Upper lobe of left lung (tissue), 6 donors: ENCODE results near the gene ZNF473. TPM values are rescaled to one million over a fixed set of nuclear protein-coding genes. Genes with fewer than 3 reads are reported as not detected.
"Not testable (repeated sequence)": the region's sequence is repeated elsewhere in the genome, so short reads cannot be mapped to it uniquely, and the experiment has no call there.

ENCODE experiments used
- ATAC-seq, 2 donors: fragments of 200-7000 bp; cut with Tn5 transposase; one replicate each; pipeline ENCODE4 v1.9.1; 2022; ENCODE audit warnings: mild to moderate bottlenecking in 2 of 2, moderate library complexity in 2 of 2; ENCODE audit not compliant: low FRiP score in 2 of 2
- DNase-seq, 2 donors: peaks; one replicate each; pipeline ENCODE4 v3.0.0-alpha.2; 2019 to 2020
- H3K27ac ChIP-seq, 4 donors: fragments of 200-600 bp; sonication (generic); one replicate each; pipeline ENCODE4 v1.5.1; 2016 to 2019
- H3K27me3 ChIP-seq, 4 donors: fragments of 200-600 bp; sonication (generic); one replicate each; pipeline ENCODE4 v1.5.1; 2017 to 2019
- H3K36me3 ChIP-seq, 4 donors: fragments of 200-600 bp; sonication (generic); one replicate each; pipeline ENCODE4 v1.5.1; 2016 to 2019
- H3K4me1 ChIP-seq, 4 donors: fragments of 200-600 bp; sonication (generic); one replicate each; pipeline ENCODE4 v1.5.1; 2018 to 2019
- H3K4me3 ChIP-seq, 4 donors: fragments of 200-600 bp; sonication (generic); one replicate each; pipeline ENCODE4 v1.5.1; 2017 to 2019; ENCODE audit warnings: mild to moderate bottlenecking in 2 of 4, moderate library complexity in 1 of 4
- H3K9me3 ChIP-seq, 4 donors: fragments of 200-600 bp; sonication (generic); one replicate each; pipeline ENCODE4 v1.5.1; 2018 to 2019
- CTCF ChIP-seq, 6 experiments: fragments of 450-650 bp in 4 of 6; fragments of 200-600 bp in 2 of 6; sonication (generic) in 2 of 6; IDR thresholded peaks; one replicate each; pipeline ENCODE4 v1.5.1; 2016 to 2019; ENCODE audit warnings: antibody characterized with exemption in 6 of 6
- WGBS, 2 donors: methylation state at CpG; one replicate each; pipeline ENCODE4 v1.1.5; 2017 to 2018; 5-methylcytosine and 5-hydroxymethylcytosine counted together
- total RNA-seq, 6 donors: library from RNA; depleted of rRNA in 4 of 6; stranded (reverse); fragments of >200 nt in 4 of 6; gene quantifications; one replicate each; pipeline versions ENCODE4 v1.1.0 to v1.2.1, GENCODE V29; 2016 to 2021
- donor health status: DM: no; HTN: no; CAD: no; lungs with moderate emphysema.
- donor health status: DM: no; HTN: yes; CAD: no; lungs with severe emphysema.

ZNF473 gene
- total RNA-seq, 6 donors from 2014 or later = 3.8 to 12.5 (median 6.3) TPM

GRCh38 chr19:50090706-50091105 is 64.9 kb downstream of the ZNF473 start:
- not testable (repeated sequence) for ATAC-seq, H3K9me3 ChIP-seq, H3K27ac ChIP-seq, H3K36me3 ChIP-seq, H3K4me1 ChIP-seq, H3K4me3 ChIP-seq, H3K27me3 ChIP-seq
- DNase-seq = peak in 1 of 2 donors; percentile 22
- WGBS, 2 donors = 42 to 50% methylated on average over 10 of the region's 10 CpGs
- peak in 4 of 6 experiments; percentile 13 to 38 (median 32) for TF ChIP-seq CTCF (IDR thresholded peaks at IDR 0.05)

GRCh38 chr19:50091786-50092185 is 66.0 kb downstream of the ZNF473 start:
- WGBS, 2 donors = 75 to 77% methylated on average over 5 of the region's 9 CpGs
- H3K9me3 ChIP-seq, H3K4me1 ChIP-seq, H3K36me3 ChIP-seq, DNase-seq, H3K27ac ChIP-seq, ATAC-seq, H3K4me3 ChIP-seq, H3K27me3 ChIP-seq: not testable (repeated sequence)

GRCh38 chr19:50092597-50092996 is 66.8 kb downstream of the ZNF473 start:
- not testable (repeated sequence) for H3K27me3 ChIP-seq, H3K4me3 ChIP-seq, DNase-seq, H3K9me3 ChIP-seq, H3K4me1 ChIP-seq, H3K36me3 ChIP-seq, H3K27ac ChIP-seq, ATAC-seq
- no CpG with 5 or more reads among the region's 10 CpGs for WGBS, 2 donors

GRCh38 chr19:50097884-50098283 is 72.1 kb downstream of the ZNF473 start:
- H3K27me3 ChIP-seq, H3K4me3 ChIP-seq, ATAC-seq, H3K36me3 ChIP-seq, H3K9me3 ChIP-seq, H3K4me1 ChIP-seq, DNase-seq, H3K27ac ChIP-seq: not testable (repeated sequence)
- WGBS, 2 donors = no CpG with 5 or more reads among the region's 13 CpGs

GRCh38 chr19:50098892-50099291 is 73.1 kb downstream of the ZNF473 start:
- H3K27ac ChIP-seq, H3K4me3 ChIP-seq, H3K36me3 ChIP-seq, ATAC-seq, H3K9me3 ChIP-seq, H3K4me1 ChIP-seq, H3K27me3 ChIP-seq: not testable (repeated sequence)
- peak in 1 of 2 donors; percentile 89 for DNase-seq
- WGBS, 2 donors = 57 to 72% methylated on average over 7 to 14 of the region's 14 CpGs

- H3K4me3 ChIP-seq, H3K4me1 ChIP-seq, DNase-seq, H3K27me3 ChIP-seq, H3K36me3 ChIP-seq, H3K9me3 ChIP-seq, H3K27ac ChIP-seq, ATAC-seq: not testable (repeated sequence)
- WGBS, 2 donors = 86 to 91% methylated on average over 9 of the region's 14 CpGs
These were observed 73.9 kb downstream of the ZNF473 start for GRCh38 chr19:50099696-50100095.

GRCh38 chr19:50100946-50101345 is 75.1 kb downstream of the ZNF473 start:
- no CpG with 5 or more reads among the region's 13 CpGs for WGBS, 2 donors
- H3K36me3 ChIP-seq, H3K27ac ChIP-seq, ATAC-seq, H3K4me1 ChIP-seq, DNase-seq, H3K27me3 ChIP-seq, H3K9me3 ChIP-seq, H3K4me3 ChIP-seq: not testable (repeated sequence)

Other genes with a start within 250 kb of the ZNF473 start
- gene FUZ, start 212.7 kb upstream of the ZNF473 start, total RNA-seq = 10 to 100 TPM; 17.3 to 43.0 (median 22.3) TPM
- gene MED25, start 207.7 kb upstream of the ZNF473 start, total RNA-seq = 100 to 1,000 TPM in 1 of 6 donors, 10 to 100 TPM in 5; 41.7 to 110 (median 61.2) TPM
- 100 to 1,000 TPM in 3 of 6 donors, 10 to 100 TPM in 3; 60.2 to 136 (median 106) TPM for gene PTOV1, start 174.8 kb upstream of the ZNF473 start, total RNA-seq
- 100 to 1,000 TPM in 2 of 6 donors, 10 to 100 TPM in 4; 47.6 to 321 (median 88.6) TPM for gene PNKP, start 158.4 kb upstream of the ZNF473 start, total RNA-seq
- 10 to 100 TPM; 11.8 to 35.5 (median 25.7) TPM for gene AKT1S1, start 148.7 kb upstream of the ZNF473 start, total RNA-seq
- gene TBC1D17, start 148.3 kb upstream of the ZNF473 start, total RNA-seq = 100 to 1,000 TPM in 1 of 6 donors, 10 to 100 TPM in 5; 22.9 to 140 (median 61.2) TPM
- 1 to 10 TPM in 5 of 6 donors, under 1 TPM in 1; 0.44 to 7.3 (median 2.1) TPM for gene IL4I1, start 129.1 kb upstream of the ZNF473 start, total RNA-seq
- 10 to 100 TPM; 10.0 to 25.8 (median 15.3) TPM for gene ATF5, start 96.8 kb upstream of the ZNF473 start, total RNA-seq
- gene NUP62, start 96.5 kb upstream of the ZNF473 start, total RNA-seq = 10 to 100 TPM; 34.7 to 44.4 (median 40.1) TPM
- gene SIGLEC11, start 64.8 kb upstream of the ZNF473 start, total RNA-seq = 1 to 10 TPM; 2.0 to 7.3 (median 4.4) TPM
- 10 to 100 TPM; 28.6 to 82.8 (median 38.4) TPM for gene VRK3, start 633 bp upstream of the ZNF473 start, total RNA-seq
- not detected for gene IZUMO2, start 137.3 kb downstream of the ZNF473 start, total RNA-seq
- gene MYH14, start 177.6 kb downstream of the ZNF473 start, total RNA-seq = 100 to 1,000 TPM; 145 to 351 (median 208) TPM